Measurements from ENCODE around the gene HTT.

HTT gene

GRCh38 chr4:3248811-3249661 lies 174.6 kb downstream of the HTT start, which contains the start of gene MSANTD1:
Gene MSANTD1, plus strand, starts transcription at chr4:3249159. Its CDS starts 64 bp downstream, at chr4:3249223.
- DNase-seq (ENCODE audit: low read depth in 2 of 2) = no peak

- DNase-seq (ENCODE audit: low read depth in 2 of 2) = no peak
Observed at GRCh38 chr4:3249711-3250437, 175.4 kb downstream of the HTT start.

- DNase-seq (ENCODE audit: low read depth in 2 of 2) = no peak
Observed at GRCh38 chr4:3250438-3250955, 176.0 kb downstream of the HTT start.

DNA sequence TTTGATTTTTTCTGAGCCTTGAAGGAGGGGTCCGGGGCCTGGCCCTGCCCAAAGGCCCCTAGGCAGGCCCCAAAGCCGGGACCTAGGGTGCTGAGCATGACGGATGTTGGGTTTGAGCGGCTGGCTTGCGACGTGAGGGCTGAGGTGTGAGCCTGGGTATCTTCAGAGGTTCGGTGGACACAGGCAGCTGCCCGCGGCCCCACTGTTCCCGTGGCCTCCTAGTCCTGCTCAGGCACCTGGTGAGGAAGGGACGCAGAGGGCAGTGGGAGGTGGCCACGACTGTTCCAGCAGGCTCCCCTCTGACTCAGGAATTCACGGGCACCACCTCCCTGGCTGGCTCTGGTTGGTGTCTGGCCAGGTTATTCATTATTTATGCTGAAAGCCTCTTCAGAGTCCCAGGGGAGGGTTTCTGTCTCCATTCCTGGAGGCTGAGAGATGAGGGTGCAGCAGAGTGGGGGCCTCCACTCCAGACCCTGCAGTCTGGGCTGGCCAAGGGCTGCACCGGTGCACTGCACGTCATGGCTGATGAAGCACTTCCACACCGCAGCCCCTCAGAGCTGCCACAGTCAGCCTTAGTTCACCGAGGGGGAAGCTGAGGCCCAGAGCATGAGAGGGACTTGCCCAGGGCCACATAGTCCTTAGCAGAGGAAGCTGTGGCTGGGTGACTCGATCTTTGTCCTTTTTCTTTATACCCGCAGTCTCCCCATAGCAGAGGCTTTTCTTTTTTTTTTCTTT lies 176.6 kb downstream of the HTT start:
- DNase-seq (ENCODE audit: low read depth in 2 of 2) = no peak

GRCh38 chr4:3251691-3252479 lies 177.4 kb downstream of the HTT start:
- no peak for DNase-seq (ENCODE audit: low read depth in 2 of 2)

- no peak for DNase-seq (ENCODE audit: low read depth in 2 of 2)
Observed at GRCh38 chr4:3252480-3252828, 178.0 kb downstream of the HTT start.

DNA sequence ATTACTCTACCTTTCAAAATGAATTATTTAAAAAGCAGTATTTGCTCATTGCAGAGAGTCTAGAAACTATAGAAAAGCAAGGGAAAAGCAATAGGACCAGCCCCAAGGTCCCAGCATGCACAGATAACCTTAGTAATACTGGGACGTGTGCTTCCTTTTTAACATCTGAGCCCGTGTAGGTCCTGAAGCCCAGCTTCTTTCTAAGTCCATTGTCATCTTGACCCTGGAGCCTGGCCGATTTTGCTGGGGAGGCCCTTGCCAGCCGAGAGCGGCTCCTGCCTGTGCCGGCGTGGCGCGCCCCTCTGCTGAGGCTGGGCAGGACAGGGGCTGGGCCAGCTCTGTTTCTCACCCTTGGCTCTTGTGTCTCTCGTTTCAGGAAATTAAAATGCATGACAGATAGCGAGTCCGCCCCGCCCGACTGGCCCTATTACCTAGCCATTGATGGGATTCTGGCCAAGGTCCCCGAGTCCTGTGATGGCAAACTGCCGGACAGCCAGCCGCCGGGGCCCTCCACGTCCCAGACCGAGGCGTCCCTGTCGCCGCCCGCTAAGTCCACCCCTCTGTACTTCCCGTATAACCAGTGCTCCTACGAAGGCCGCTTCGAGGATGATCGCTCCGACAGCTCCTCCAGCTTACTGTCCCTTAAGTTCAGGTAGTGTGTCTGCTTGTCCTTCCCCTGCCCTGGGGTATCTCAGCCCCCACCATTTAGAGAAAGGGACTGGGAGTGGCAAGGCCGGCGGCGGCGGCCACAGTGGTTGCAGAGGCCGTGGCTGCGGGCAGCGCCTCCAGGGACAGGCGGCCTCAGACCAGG lies 178.6 kb downstream of the HTT start:
- no peak for DNase-seq (ENCODE audit: low read depth in 2 of 2)

DNA sequence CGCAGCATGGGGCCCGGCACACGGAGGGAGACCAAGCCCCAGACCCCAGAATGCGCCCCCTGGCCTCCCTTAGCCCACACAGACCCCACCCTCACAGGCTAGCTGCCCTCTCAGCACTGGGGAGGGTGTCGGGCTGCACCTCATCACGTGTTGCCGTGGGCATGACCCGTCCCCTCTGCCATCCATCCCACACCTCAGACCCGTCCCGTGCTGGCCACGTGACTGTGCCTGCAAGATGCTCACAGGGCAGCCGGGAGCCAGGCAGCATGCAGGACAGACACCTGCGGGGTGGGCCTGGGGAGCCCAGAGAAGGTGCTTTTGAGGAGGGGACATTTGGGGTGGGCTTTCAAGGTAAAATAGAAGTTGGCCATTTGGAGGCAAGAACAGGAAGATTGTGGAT lies 179.3 kb downstream of the HTT start:
- DNase-seq (ENCODE audit: low read depth in 2 of 2) = no peak

- DNase-seq (ENCODE audit: low read depth in 2 of 2) = no peak
Observed at GRCh38 chr4:3254302-3255131, 180.0 kb downstream of the HTT start.

- no peak for DNase-seq (ENCODE audit: low read depth in 2 of 2)
Observed at GRCh38 chr4:3255611-3256186, 181.2 kb downstream of the HTT start.

GRCh38 chr4:3256230-3257102 lies 182.0 kb downstream of the HTT start:
- DNase-seq (ENCODE audit: low read depth in 2 of 2) = no peak

- no peak for DNase-seq (ENCODE audit: low read depth in 2 of 2)
Observed at GRCh38 chr4:3257103-3257555, 182.6 kb downstream of the HTT start.

GRCh38 chr4:3257556-3258482 lies 183.3 kb downstream of the HTT start:
- DNase-seq (ENCODE audit: low read depth in 2 of 2) = no peak

- no peak for DNase-seq (ENCODE audit: low read depth in 2 of 2)
Observed at GRCh38 chr4:3261411-3262207, 187.1 kb downstream of the HTT start.

DNA sequence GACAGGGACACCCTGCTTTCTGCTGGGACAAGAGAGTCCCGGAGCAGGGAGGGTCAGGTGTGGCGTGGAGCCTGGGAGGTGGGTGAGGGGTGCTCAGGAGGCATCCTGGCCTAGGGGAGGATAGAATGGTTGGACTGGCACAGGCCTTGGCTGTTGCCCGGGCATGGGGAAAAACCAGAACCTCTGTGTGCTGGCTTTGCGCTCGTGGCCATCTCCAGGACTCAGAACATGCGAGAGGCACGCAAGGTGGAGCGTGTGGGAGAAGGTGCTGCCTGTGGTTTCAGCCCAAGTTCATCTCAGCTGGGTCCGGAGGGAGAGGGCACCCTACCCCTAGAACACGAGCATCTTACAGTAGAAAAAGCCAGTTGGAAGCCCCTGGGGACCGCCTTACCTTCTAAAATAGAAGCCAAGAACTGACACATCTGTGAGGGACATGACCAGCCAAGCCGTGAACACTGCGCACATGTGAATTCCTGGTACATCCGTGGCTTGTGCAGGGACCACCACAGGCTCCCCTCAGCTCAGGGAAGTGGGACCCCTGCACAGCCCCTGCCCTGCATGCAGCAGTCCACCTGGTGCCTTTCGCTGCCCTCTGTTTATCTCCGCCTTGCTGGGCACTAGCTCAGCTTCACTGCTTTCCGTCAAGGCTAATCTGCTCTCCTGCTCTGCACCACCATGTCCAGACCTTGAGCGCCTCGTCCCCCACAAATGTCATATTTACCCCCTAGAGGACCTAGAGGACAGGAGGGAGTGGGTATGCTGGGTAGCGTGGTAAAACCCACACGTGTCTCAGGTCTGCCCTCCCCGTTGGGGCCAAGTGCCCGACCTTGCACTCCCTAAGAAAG lies 187.9 kb downstream of the HTT start:
- DNase-seq (ENCODE audit: low read depth in 2 of 2) = no peak
